Measurements from ENCODE around the gene TAX1BP3. TPM values are rescaled to one million over a fixed set of nuclear protein-coding genes. Genes with fewer than 3 reads are reported as not detected.

Gene TAX1BP3
- total RNA-seq, 1 experiment from 2014 or later: 50.0 TPM

- Histone ChIP-seq H3K9ac (ENCODE audit: low read length) (peak overlapping the region; percentile 23; the same call in 1 of the 2 replicates), H3K36me3 (ENCODE audit: control insufficient read depth in 1 of 2, insufficient read depth in 2 of 2, low read length in 2 of 2) (no peaks in the 10 kb centered on the region), H3K9me2 (ENCODE audit: insufficient read depth) (no peaks in the 10 kb centered on the region), H3K4me3 (replicated peaks in 1 of 2; ENCODE audit: low read depth in 1 of 2, low read length in 2 of 2) (no peak overlapping the region), H3K27ac (ENCODE audit: low read depth, low read length) (peak overlapping the region; percentile 70), H3K27me3 (ENCODE audit: insufficient read depth, low read length) (no peaks in the 10 kb centered on the region), H3K79me2 (ENCODE audit: insufficient read depth, low read length) (no peaks in the 10 kb centered on the region), H3K4me2 (ENCODE audit: low read length) (peak overlapping the region; percentile 55), H3K9me3 (ENCODE audit: control insufficient read depth in 1 of 2, insufficient read depth in 1 of 2, low read depth in 1 of 2, low read length in 2 of 2) (no peaks in the 10 kb centered on the region), H4K20me1 (ENCODE audit: insufficient read depth) (no peaks in the 10 kb centered on the region), H2AFZ (ENCODE audit: low read depth, low read length, poor library complexity, severe bottlenecking) (no peak overlapping the region), H3K4me1 (ENCODE audit: control insufficient read depth in 1 of 2, insufficient read depth in 2 of 2, low read length in 2 of 2) (peaks cover 12 to 16% of the 10 kb centered on the region in 2 experiments)
- ChIA-PET RAD21 (ENCODE audit: low non-redundant PET in 1 of 2, low total read pairs in 2 of 2, uncharacterized antibody in 2 of 2, unreplicated experiment in 2 of 2) (no interaction called here), POLR2A (interaction anchor here (1.1 kb wide), 1 partner anchor 23 kb away, joined by 4 read pairs; the partner anchor contains the start of genes CTNS and SHPK), CTCF (interaction anchor here (0.6 to 1.2 kb wide), 2 partner anchors 12 to 14 kb away, joined by 3 to 4 read pairs; no protein-coding TSS in a partner anchor)
- ATAC-seq (peak; percentile 77), DNase-seq (ENCODE audit: low read depth, low spot score) (no peak)
- no TSS peak for BruUV-seq (replicated peaks)
- intact Hi-C loops (cut with micrococcal nuclease): no loop called here
- TF ChIP-seq FOSL1 (IDR thresholded peaks at IDR 0.05; ENCODE audit: low read depth) (peak; percentile 47; the same call in 1 of the 2 replicates), ZNF274 (IDR thresholded peaks at IDR 0.05; ENCODE audit: low read depth, low read length) (no peak), TCF7L2 (IDR thresholded peaks at IDR 0.05; ENCODE audit: borderline replicate concordance, extremely low read depth, insufficient read depth, insufficient read length) (no peak), REST (IDR thresholded peaks at IDR 0.05; ENCODE audit: low read depth) (no peak), ZFX (IDR thresholded peaks at IDR 0.05) (no peak), SIN3A (IDR thresholded peaks at IDR 0.05; ENCODE audit: low read depth) (no peak), EGR1 (IDR thresholded peaks at IDR 0.05; ENCODE audit: low read depth) (no peak), ATF3 (IDR thresholded peaks at IDR 0.05) (no peak), ELF1 (IDR thresholded peaks at IDR 0.05; ENCODE audit: borderline replicate concordance, low read depth) (no peak), CTCF (IDR thresholded peaks at IDR 0.05 in 2 of 3, conservative IDR thresholded peaks at IDR 0.05 in 1 of 3; ENCODE audit: borderline replicate concordance in 1 of 3, insufficient read depth in 1 of 3, low read depth in 2 of 3, low read length in 2 of 3) (peak in 1 of 3 experiments; percentile 11; a peak in 1 of 6 replicates), MAX (IDR thresholded peaks at IDR 0.05) (no peak), YY1 (IDR thresholded peaks at IDR 0.05; ENCODE audit: extremely low read depth, insufficient replicate concordance, low read depth, low read length) (no peak), JUND (IDR thresholded peaks at IDR 0.05) (no peak; the same call in 1 of the 2 replicates), POLR2A (IDR thresholded peaks at IDR 0.05; ENCODE audit: borderline replicate concordance, extremely low read depth, insufficient read depth, insufficient read length) (no peak), SRF (IDR thresholded peaks at IDR 0.05; ENCODE audit: low read depth) (no peak), CEBPB (IDR thresholded peaks at IDR 0.05; ENCODE audit: low read depth) (no peak), CBX3 (IDR thresholded peaks at IDR 0.05; ENCODE audit: low read depth) (no peak), EZH2 (IDR thresholded peaks at IDR 0.05) (no peak), EZH2phosphoT487 (IDR thresholded peaks at IDR 0.05; ENCODE audit: borderline replicate concordance) (no peak)
- TF ChIP-seq, protein P1, sequence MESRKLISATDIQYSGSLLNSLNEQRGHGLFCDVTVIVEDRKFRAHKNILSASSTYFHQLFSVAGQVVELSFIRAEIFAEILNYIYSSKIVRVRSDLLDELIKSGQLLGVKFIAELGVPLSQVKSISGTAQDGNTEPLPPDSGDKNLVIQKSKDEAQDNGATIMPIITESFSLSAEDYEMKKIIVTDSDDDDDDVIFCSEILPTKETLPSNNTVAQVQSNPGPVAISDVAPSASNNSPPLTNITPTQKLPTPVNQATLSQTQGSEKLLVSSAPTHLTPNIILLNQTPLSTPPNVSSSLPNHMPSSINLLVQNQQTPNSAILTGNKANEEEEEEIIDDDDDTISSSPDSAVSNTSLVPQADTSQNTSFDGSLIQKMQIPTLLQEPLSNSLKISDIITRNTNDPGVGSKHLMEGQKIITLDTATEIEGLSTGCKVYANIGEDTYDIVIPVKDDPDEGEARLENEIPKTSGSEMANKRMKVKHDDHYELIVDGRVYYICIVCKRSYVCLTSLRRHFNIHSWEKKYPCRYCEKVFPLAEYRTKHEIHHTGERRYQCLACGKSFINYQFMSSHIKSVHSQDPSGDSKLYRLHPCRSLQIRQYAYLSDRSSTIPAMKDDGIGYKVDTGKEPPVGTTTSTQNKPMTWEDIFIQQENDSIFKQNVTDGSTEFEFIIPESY (IDR thresholded peaks at IDR 0.05; ENCODE audit: extremely low read depth, insufficient replicate concordance, low read length): no peak
Observed at GRCh38 chr17:3659541-3660111, 8.8 kb downstream of the TAX1BP3 start.
